HG03280 (cell line): Measurements from ENCODE around the gene NPTX2.

Experiments
- ATAC-seq: cut with Tn5 transposase; IDR thresholded peaks from one replicate; pipeline ENCODE4 v1.9.1; 2021; ENCODE audit warnings: mild to moderate bottlenecking, moderate library complexity; ENCODE audit not compliant: unreplicated experiment

NPTX2 gene

GRCh38 chr7:98617960-98618418, 904 bp downstream of the NPTX2 start:
- ATAC-seq, result no peak

GRCh38 chr7:98618786-98619185, 1.7 kb downstream of the NPTX2 start:
- no peak for ATAC-seq

GRCh38 chr7:98619450-98620321, 2.6 kb downstream of the NPTX2 start:
- ATAC-seq, result no peak

GRCh38 chr7:98621573-98622482, 4.7 kb downstream of the NPTX2 start:
- ATAC-seq, result no peak

GRCh38 chr7:98622926-98623325, 5.8 kb downstream of the NPTX2 start:
- no peak for ATAC-seq

- ATAC-seq, result no peak
These were observed 7.8 kb downstream of the NPTX2 start for GRCh38 chr7:98624846-98625420.

- no peak for ATAC-seq
These were observed 9.7 kb downstream of the NPTX2 start for GRCh38 chr7:98626460-98627412.

GRCh38 chr7:98627413-98627790, 10.3 kb downstream of the NPTX2 start:
- ATAC-seq, result no peak

- ATAC-seq, result no peak
These were observed 11.3 kb downstream of the NPTX2 start for GRCh38 chr7:98628418-98628817.

GRCh38 chr7:98629001-98629431, 11.9 kb downstream of the NPTX2 start:
- no peak for ATAC-seq

GRCh38 chr7:98630149-98630548, 13.1 kb downstream of the NPTX2 start:
- ATAC-seq, result no peak

GRCh38 chr7:98630770-98631169, 13.7 kb downstream of the NPTX2 start:
- no peak for ATAC-seq

GRCh38 chr7:98638853-98639252, 21.8 kb downstream of the NPTX2 start:
- ATAC-seq, result no peak

GRCh38 chr7:98640375-98640774, 23.3 kb downstream of the NPTX2 start:
- ATAC-seq, result no peak

GRCh38 chr7:98641646-98642500, 24.8 kb downstream of the NPTX2 start:
- peak; percentile 61 for ATAC-seq

GRCh38 chr7:98643236-98643985, 26.3 kb downstream of the NPTX2 start:
- ATAC-seq, result peak; percentile 29

- ATAC-seq, result no peak
These were observed 29.4 kb downstream of the NPTX2 start for GRCh38 chr7:98646465-98646864.

GRCh38 chr7:98647326-98647725, 30.2 kb downstream of the NPTX2 start:
- no peak for ATAC-seq

- ATAC-seq, result no peak
These were observed 34.7 kb downstream of the NPTX2 start for GRCh38 chr7:98651760-98652159.
